H1 (cell line): ENCODE data around the gene NPR2. TPM values are rescaled to one million over a fixed set of nuclear protein-coding genes. Genes with fewer than 3 reads are reported as not detected.
A peak's percentile ranks its signal among the peaks of the same experiment; 100 is the strongest.

ENCODE experiments used
- CTCF ChIA-PET: fragments of 300-600 bp; sonication (Branson Sonifier 250); formaldehyde crosslinking; loops from one replicate; lab custom pipeline; 2021; ENCODE audit not compliant: partially characterized antibody; lab: Charles Lee
- POLR2A ChIA-PET: fragments of 300-600 bp; sonication (Branson Sonifier 250); formaldehyde crosslinking; loops from one replicate; lab custom pipeline; 2021; ENCODE audit warnings: inconsistent platforms; ENCODE audit not compliant: partially characterized antibody; lab: Charles Lee
- DNase-seq, 2 experiments: peaks; one replicate each; pipeline versions ENCODE4 v3.0.0 to v3.0.0-alpha.2; 2010 to 2022; ENCODE audit warnings: low spot score in 2 of 2, low read depth in 1 of 2, mixed read lengths in 1 of 2
- FAIRE-seq: peaks from 2 replicates; lab custom pipeline; 2011; peaks lifted over from hg19 to GRCh38; lab: Jason Lieb, UNC
- H2AFZ ChIP-seq: 2 replicates; pipeline ENCODE4 v1.8.1; 2012; ENCODE audit warnings: low read length, inconsistent platforms
- H2AK5ac ChIP-seq: 2 replicates; pipeline ENCODE4 v1.6.1; 2013; ENCODE audit warnings: low read depth, low read length
- H2BK120ac ChIP-seq: replicated peaks from 2 replicates; pipeline ENCODE3; 2013; ENCODE audit warnings: low read depth, low read length, inconsistent platforms
- H2BK12ac ChIP-seq: 2 replicates; pipeline ENCODE4 v1.6.1; 2013; ENCODE audit warnings: low read depth, low read length
- H2BK15ac ChIP-seq: 2 replicates; pipeline ENCODE4 v1.6.1; 2013; ENCODE audit warnings: low read length
- H2BK20ac ChIP-seq: 2 replicates; pipeline ENCODE4 v1.6.1; 2013; ENCODE audit warnings: low read length
- H2BK5ac ChIP-seq: 2 replicates; pipeline ENCODE4 v1.6.1; 2013; ENCODE audit warnings: low read depth, low read length
- H3K14ac ChIP-seq: 2 replicates; pipeline ENCODE4 v1.6.1; 2013; ENCODE audit warnings: inconsistent platforms; ENCODE audit not compliant: insufficient read length
- H3K18ac ChIP-seq: 2 replicates; pipeline ENCODE4 v1.6.1; 2013; ENCODE audit warnings: low read length; ENCODE audit errors: extremely low read depth
- H3K23ac ChIP-seq: 2 replicates; pipeline ENCODE4 v1.6.1; 2013; ENCODE audit warnings: inconsistent platforms; ENCODE audit not compliant: insufficient read length
- H3K23me2 ChIP-seq: 2 replicates; pipeline ENCODE4 v1.6.1; 2013; ENCODE audit warnings: low read depth, low read length
- H3K27ac ChIP-seq: 2 replicates; pipeline ENCODE4 v1.6.1; 2011; ENCODE audit warnings: low read depth, low read length, inconsistent platforms
- H3K27me3 ChIP-seq, 4 experiments: replicated peaks in 1 of 4; 1 replicate in 1 of 4; 2 replicates in 3 of 4; pipeline versions ENCODE4 v1.6.1 to v1.8.1; 2011 to 2013; ENCODE audit warnings: low read length in 3 of 4, mild to moderate bottlenecking in 3 of 4, inconsistent platforms in 2 of 4, mixed read lengths in 2 of 4, moderate library complexity in 1 of 4; ENCODE audit not compliant: control insufficient read depth in 3 of 4, insufficient read depth in 3 of 4; ENCODE audit errors: extremely low read depth in 1 of 4
- H3K36me3 ChIP-seq, 4 experiments: 2 replicates each; pipeline versions ENCODE4 v1.6.1 to v1.8.1; 2011 to 2013; ENCODE audit warnings: mild to moderate bottlenecking in 4 of 4, low read length in 3 of 4, moderate library complexity in 2 of 4, control low read depth in 1 of 4, inconsistent platforms in 1 of 4; ENCODE audit not compliant: insufficient read depth in 4 of 4, control insufficient read depth in 2 of 4
- H3K4ac ChIP-seq: replicated peaks from 2 replicates; pipeline ENCODE3; 2013; ENCODE audit warnings: low read length, low read depth, mixed read lengths, inconsistent platforms; ENCODE audit not compliant: insufficient read length
- H3K4me1 ChIP-seq, 4 experiments: replicated peaks in 1 of 4; 1 replicate in 1 of 4; 2 replicates in 3 of 4; pipeline versions ENCODE4 v1.6.1 to v1.8.1; 2011 to 2013; ENCODE audit warnings: low read length in 3 of 4, inconsistent platforms in 2 of 4, mixed read lengths in 1 of 4; ENCODE audit not compliant: insufficient read depth in 4 of 4, control insufficient read depth in 3 of 4
- H3K4me2 ChIP-seq, 2 experiments: 2 replicates each; pipeline versions ENCODE4 v1.6.1 to v1.8.1; 2011 to 2013; ENCODE audit warnings: low read depth in 2 of 2, low read length in 2 of 2, control low read depth in 1 of 2, inconsistent platforms in 1 of 2, mild to moderate bottlenecking in 1 of 2; ENCODE audit not compliant: insufficient read depth in 1 of 2
- H3K4me3 ChIP-seq, 4 experiments: fragments of 200-600, 300-600 bp in 1 of 4; sonication (generic), shearing (Covaris generic), sonication (Bioruptor Twin) in 1 of 4; 2 replicates each; pipeline versions ENCODE4 v1.5.1 to v1.8.1; 2011 to 2016; ENCODE audit warnings: low read length in 4 of 4, low read depth in 3 of 4, control low read depth in 2 of 4, inconsistent platforms in 2 of 4, mild to moderate bottlenecking in 2 of 4, mixed read lengths in 1 of 4, moderate library complexity in 1 of 4; ENCODE audit not compliant: insufficient read depth in 2 of 4; ENCODE audit errors: extremely low read depth in 1 of 4
- H3K56ac ChIP-seq: replicated peaks from 2 replicates; pipeline ENCODE3; 2013; ENCODE audit warnings: low read depth, mild to moderate bottlenecking, mixed read lengths, low read length, inconsistent platforms; ENCODE audit not compliant: insufficient read length
- H3K79me1 ChIP-seq: 2 replicates; pipeline ENCODE4 v1.6.1; 2013; ENCODE audit warnings: low read depth, low read length, control low read depth
- H3K79me2 ChIP-seq, 2 experiments: 2 replicates each; pipeline versions ENCODE4 v1.6.1 to v1.8.1; 2012 to 2013; ENCODE audit warnings: low read length in 2 of 2, mild to moderate bottlenecking in 2 of 2, inconsistent platforms in 1 of 2; ENCODE audit not compliant: insufficient read depth in 2 of 2, control insufficient read depth in 1 of 2
- H3K9ac ChIP-seq, 4 experiments: replicated peaks in 1 of 4; 1 replicate in 1 of 4; 2 replicates in 3 of 4; pipeline versions ENCODE4 v1.6.1 to v1.8.1; 2011 to 2013; ENCODE audit warnings: low read depth in 3 of 4, low read length in 3 of 4, control low read depth in 2 of 4, mild to moderate bottlenecking in 2 of 4, moderate library complexity in 2 of 4, inconsistent platforms in 1 of 4; ENCODE audit errors: extremely low read depth in 1 of 4
- H3K9me3 ChIP-seq, 2 experiments: 2 replicates each; pipeline versions ENCODE4 v1.6.1 to v1.8.1; 2012 to 2013; ENCODE audit warnings: mild to moderate bottlenecking in 2 of 2, moderate library complexity in 2 of 2, control low read depth in 1 of 2, inconsistent platforms in 1 of 2, low read depth in 1 of 2, low read length in 1 of 2, mixed read lengths in 1 of 2; ENCODE audit not compliant: insufficient read depth in 2 of 2
- H4K20me1 ChIP-seq, 2 experiments: replicated peaks in 1 of 2; 2 replicates each; pipeline versions ENCODE3 to v1.8.1; 2011 to 2013; ENCODE audit warnings: inconsistent platforms in 2 of 2, low read length in 2 of 2, mild to moderate bottlenecking in 1 of 2; ENCODE audit not compliant: insufficient read depth in 2 of 2, control insufficient read depth in 1 of 2
- H4K5ac ChIP-seq: 2 replicates; pipeline ENCODE4 v1.6.1; 2013; ENCODE audit warnings: low read length, low read depth, mixed read lengths, inconsistent platforms; ENCODE audit not compliant: insufficient read length
- H4K8ac ChIP-seq: 2 replicates; pipeline ENCODE4 v1.8.0; 2013; ENCODE audit warnings: mild to moderate bottlenecking, moderate library complexity, low read length, inconsistent platforms; ENCODE audit not compliant: insufficient read depth; ENCODE audit errors: extremely low read depth
- H4K91ac ChIP-seq: replicated peaks from 2 replicates; pipeline ENCODE3; 2013; ENCODE audit warnings: low read length, mixed read lengths, inconsistent platforms; ENCODE audit not compliant: insufficient read length
- CBX8 ChIP-seq: fragments of 300-800, 300-1000 bp; sonication (generic); IDR thresholded peaks from 2 replicates; pipeline ENCODE4 v1.7.1; 2016; ENCODE audit warnings: low read depth, low read length, borderline replicate concordance
- EGR1 ChIP-seq: IDR thresholded peaks from 2 replicates; pipeline ENCODE4 v1.6.1; 2011; ENCODE audit warnings: low read depth, low read length, borderline replicate concordance
- HDAC6 ChIP-seq: IDR thresholded peaks from one replicate; pipeline ENCODE4 v1.7.1; 2012; ENCODE audit warnings: low read depth, mild to moderate bottlenecking, inconsistent platforms, low read length, moderate library complexity
- RBBP5 ChIP-seq: IDR thresholded peaks from 2 replicates; pipeline ENCODE4 v1.7.1; 2012; ENCODE audit warnings: low read depth, mild to moderate bottlenecking, inconsistent platforms, low read length, moderate library complexity, borderline replicate concordance
- RNF2 ChIP-seq: fragments of 200-900, 300-1000 bp; sonication (generic); IDR thresholded peaks from 2 replicates; pipeline ENCODE4 v1.7.1; 2016; ENCODE audit warnings: borderline replicate concordance, low read depth, mild to moderate bottlenecking, antibody characterized with exemption, low read length; ENCODE audit not compliant: poor library complexity, severe bottlenecking; ENCODE audit errors: missing control alignments
- SAP30 ChIP-seq: fragments of 300-600 bp; sonication (generic); IDR thresholded peaks from 2 replicates; pipeline ENCODE4 v1.7.1; 2012; ENCODE audit warnings: low read length, moderate library complexity, mild to moderate bottlenecking, inconsistent platforms; ENCODE audit not compliant: insufficient read depth, insufficient replicate concordance
- SIN3A ChIP-seq, 2 experiments: IDR thresholded peaks in 1 of 2; conservative IDR thresholded peaks in 1 of 2; 2 replicates each; pipeline ENCODE4 v1.6.1; 2011 to 2012; ENCODE audit warnings: low read length in 2 of 2, improper control_type of control experiment in 1 of 2, low read depth in 1 of 2, mild to moderate bottlenecking in 1 of 2
- SP2 ChIP-seq: IDR thresholded peaks from 2 replicates; pipeline ENCODE4 v1.6.1; 2012; ENCODE audit warnings: mild to moderate bottlenecking, low read length, inconsistent platforms
- WGBS, 2 experiments: shearing (Covaris generic) in 1 of 2; methylation state at CpG; one replicate each; pipeline versions ENCODE4 v1.1.6 to v1.1.7; 2013 to 2015; ENCODE audit warnings: low lambda C conversion rate in 2 of 2, mixed read lengths in 2 of 2, inconsistent platforms in 1 of 2, low coverage in 1 of 2, missing lambda C conversion rate in 1 of 2; ENCODE audit not compliant: insufficient replicate concordance in 2 of 2, insufficient coverage in 1 of 2, insufficient read length in 1 of 2; ENCODE audit errors: extremely low coverage in 1 of 2, missing lambda C conversion rate in 1 of 2; 5-methylcytosine and 5-hydroxymethylcytosine counted together
- polyA plus RNA-seq, 7 experiments: library from polyadenylated mRNA; depleted of rRNA in 3 of 7; stranded (reverse) in 5 of 7; unstranded in 2 of 7; fragments of >200 nt in 5 of 7; fragments of 200-250 nt in 2 of 7; gene quantifications; 1 replicate in 5 of 7; 2 replicates in 1 of 7; 4 replicates in 1 of 7; pipeline versions ENCODE4 v1.2.1 to v1.2.3, GENCODE V29; 2011 to 2013; ENCODE audit warnings: missing spikeins in 2 of 7, mixed read lengths in 2 of 7
- total RNA-seq: library from RNA; stranded (reverse); fragmentation: NEBNext Ultra II Directional; extraction: Animal tissue kit (Norgen Biotek cat#: 25700); gene quantifications from 2 replicates; pipeline ENCODE4 v1.2.1, GENCODE V29; 2021

Gene NPR2
- total and polyA plus RNA-seq, 2 of the 8 experiments (the other 6 are each of a cell fraction or from before 2014, with no cell fraction given), result 11.0 to 17.0 TPM

- Histone ChIP-seq H3K4me2 (no peak overlapping the region), H3K79me1 (no peaks in the 10 kb centered on the region; the same call in 1 of the 2 replicates), H2BK12ac (no peak overlapping the region), H3K23me2 (peaks cover 15% of the 10 kb centered on the region), H4K91ac (no peak overlapping the region), H3K27ac (no peak overlapping the region), H2AK5ac (no peak overlapping the region), H4K5ac (no peak overlapping the region), H2BK15ac (0 out of 2 replicates have a peak overlapping the region, but pooled peaks have one; percentile 2), H3K14ac (no peak overlapping the region), H4K20me1 (no peaks in the 10 kb centered on the region), H2BK120ac (no peak overlapping the region), H2AFZ (no peak overlapping the region), H2BK20ac (no peak overlapping the region), H3K27me3 (peaks cover 0 to 12% (median 9%) of the 10 kb centered on the region in 4 experiments; a peak in 6 of 7 replicates), H3K18ac (no peak overlapping the region), H3K9ac (no peak overlapping the region), H2BK5ac (no peak overlapping the region), H3K4me1 (peaks cover 11 to 25% (median 14%) of the 10 kb centered on the region in 4 experiments), H3K79me2 (no peaks in the 10 kb centered on the region), H3K36me3 (0 out of 8 replicates have a peak, but pooled peaks cover 0 to 4% (median 0%) of the 10 kb centered on the region in 4 experiments), H4K8ac (no peak overlapping the region), H3K4ac (no peak overlapping the region), H3K9me3 (no peaks in the 10 kb centered on the region), H3K56ac (no peak overlapping the region), H3K4me3 (no peak overlapping the region), H3K23ac (no peak overlapping the region)
- DNase-seq (no peak), FAIRE-seq (no peak)
- no peak for TF ChIP-seq RBBP5
- TF ChIP-seq RNF2, result no peak
- TF ChIP-seq SIN3A (conservative IDR thresholded peaks at IDR 0.05 in 1 of 2, IDR thresholded peaks at IDR 0.05 in 1 of 2; ENCODE audit: low read depth in 1 of 2, low read length in 2 of 2), result no peak
- no peak for TF ChIP-seq SP2
- no peak for TF ChIP-seq HDAC6
- TF ChIP-seq SAP30, result no peak
- TF ChIP-seq CBX8, result no peak
- no peak for TF ChIP-seq EGR1
- 97% methylated on average over 3 of the region's 3 CpGs; no CpG with 5 or more reads in 1 of the 2 experiments for WGBS, 2 experiments
- POLR2A ChIA-PET, result interaction anchor here (0.6 to 1.4 kb wide), 4 partner anchors 11 to 1801 kb away, joined by 3 to 9 read pairs (median 3); no protein-coding TSS in a partner anchor
- CTCF ChIA-PET, result interaction anchor here (1.0 to 16.5 kb wide), 4 partner anchors 14 to 39 kb away, joined by 5 to 172 read pairs (median 23); partner anchors contain the start of genes FAM221B and TMEM8B
Measured at GRCh38 chr9:35842795-35843194, 51.4 kb downstream of the NPR2 start.
